ENCODE data around the gene SGMS1. TPM values are rescaled to one million over a fixed set of nuclear protein-coding genes. Genes with fewer than 3 reads are reported as not detected.

Gene SGMS1
- total RNA-seq, 1 donor from 2014 or later = 25.6 TPM

DNA sequence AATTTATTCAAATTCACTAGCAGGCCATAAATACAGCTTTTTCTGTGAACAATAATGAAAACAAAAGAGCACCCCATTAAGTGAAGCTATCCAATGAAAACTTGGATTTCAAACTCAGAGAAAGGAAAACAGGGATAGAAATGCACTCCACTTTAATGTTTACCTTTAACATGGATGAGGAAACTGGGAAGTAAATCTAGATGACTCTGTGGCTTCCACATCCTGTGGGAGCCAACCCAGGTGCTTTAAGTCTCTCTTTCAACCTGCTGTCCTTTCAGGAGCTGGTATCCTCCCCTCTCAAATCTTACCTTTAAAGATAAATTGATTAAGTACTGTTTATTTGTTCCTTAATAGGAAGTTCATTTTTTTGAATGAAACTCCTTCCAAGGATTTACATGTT is 21.5 kb upstream of the SGMS1 start:
- Mint-ChIP-seq H3K27ac (ENCODE audit: unreplicated experiment) (no peak overlapping the region), H3K4me3 (ENCODE audit: unreplicated experiment) (no peak overlapping the region), H3K9me3 (ENCODE audit: unreplicated experiment) (no peaks in the 10 kb centered on the region), H3K36me3 (ENCODE audit: low read depth, unreplicated experiment) (no peaks in the 10 kb centered on the region), H3K4me1 (ENCODE audit: low read depth, unreplicated experiment) (no peaks in the 10 kb centered on the region), H3K27me3 (ENCODE audit: low read depth, unreplicated experiment) (no peaks in the 10 kb centered on the region)
- H2AFZ ChIP-seq (ENCODE audit: low read depth, low read length) = no peak overlapping the region
- FAIRE-seq (no peak), DNase-seq (ENCODE audit: low read depth) (no peak)
- no peak overlapping the region for H3K4me3 ChIP-seq (ENCODE audit: insufficient read depth, low read depth, low read length)
- H3K4me1 ChIP-seq (ENCODE audit: insufficient read depth, low read length) = no peaks in the 10 kb centered on the region
- no peak overlapping the region for H3K9ac ChIP-seq (ENCODE audit: low read length)
- H3K27ac ChIP-seq (ENCODE audit: low read depth, low read length) = no peak overlapping the region
- no peak overlapping the region for H3K4me2 ChIP-seq (ENCODE audit: low read length)
- no peaks in the 10 kb centered on the region for H3K79me2 ChIP-seq (ENCODE audit: insufficient read depth, low read length)
- H3K9me3 ChIP-seq (ENCODE audit: insufficient read depth, low read depth, low read length) = no peaks in the 10 kb centered on the region
- H3K36me3 ChIP-seq (ENCODE audit: insufficient read depth, low read length) = no peaks in the 10 kb centered on the region
- peaks cover 2% of the 10 kb centered on the region for H3K27me3 ChIP-seq (ENCODE audit: insufficient read depth, low read length)
- TF ChIP-seq EZH2 (IDR thresholded peaks at IDR 0.05; ENCODE audit: insufficient read depth, low read length) = no peak
- TF ChIP-seq, protein P1, sequence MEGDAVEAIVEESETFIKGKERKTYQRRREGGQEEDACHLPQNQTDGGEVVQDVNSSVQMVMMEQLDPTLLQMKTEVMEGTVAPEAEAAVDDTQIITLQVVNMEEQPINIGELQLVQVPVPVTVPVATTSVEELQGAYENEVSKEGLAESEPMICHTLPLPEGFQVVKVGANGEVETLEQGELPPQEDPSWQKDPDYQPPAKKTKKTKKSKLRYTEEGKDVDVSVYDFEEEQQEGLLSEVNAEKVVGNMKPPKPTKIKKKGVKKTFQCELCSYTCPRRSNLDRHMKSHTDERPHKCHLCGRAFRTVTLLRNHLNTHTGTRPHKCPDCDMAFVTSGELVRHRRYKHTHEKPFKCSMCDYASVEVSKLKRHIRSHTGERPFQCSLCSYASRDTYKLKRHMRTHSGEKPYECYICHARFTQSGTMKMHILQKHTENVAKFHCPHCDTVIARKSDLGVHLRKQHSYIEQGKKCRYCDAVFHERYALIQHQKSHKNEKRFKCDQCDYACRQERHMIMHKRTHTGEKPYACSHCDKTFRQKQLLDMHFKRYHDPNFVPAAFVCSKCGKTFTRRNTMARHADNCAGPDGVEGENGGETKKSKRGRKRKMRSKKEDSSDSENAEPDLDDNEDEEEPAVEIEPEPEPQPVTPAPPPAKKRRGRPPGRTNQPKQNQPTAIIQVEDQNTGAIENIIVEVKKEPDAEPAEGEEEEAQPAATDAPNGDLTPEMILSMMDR (IDR thresholded peaks at IDR 0.05; ENCODE audit: insufficient read depth, low read depth, low read length) = no peak
- no peaks in the 10 kb centered on the region for H4K20me1 ChIP-seq (ENCODE audit: insufficient read depth, low read length)

DNA sequence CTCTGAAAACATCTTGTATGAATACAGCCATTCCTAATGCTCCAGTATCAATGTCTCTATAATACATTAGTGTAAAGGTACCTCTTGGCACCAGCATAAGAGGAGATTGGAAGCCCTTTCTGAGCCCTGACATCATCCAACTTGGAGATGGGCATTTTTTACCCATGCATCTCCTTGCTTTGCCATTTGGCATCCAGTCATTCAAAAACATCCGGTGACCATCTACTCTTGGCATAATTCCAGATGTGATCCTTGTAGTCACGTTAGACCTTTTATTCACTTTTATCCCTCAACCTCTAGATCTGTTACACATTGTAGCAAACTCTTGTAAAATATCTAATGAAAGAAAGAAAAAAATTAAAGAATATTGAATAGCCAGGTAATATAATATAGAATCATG is 17.9 kb upstream of the SGMS1 start:
- no peak overlapping the region for H3K27ac Mint-ChIP-seq (ENCODE audit: unreplicated experiment)
- DNase-seq (ENCODE audit: low read depth) = no peak
- no peak overlapping the region for H2AFZ ChIP-seq (ENCODE audit: low read depth, low read length)
- H3K4me1 Mint-ChIP-seq (ENCODE audit: low read depth, unreplicated experiment) = no peaks in the 10 kb centered on the region
- TF ChIP-seq EZH2 (IDR thresholded peaks at IDR 0.05; ENCODE audit: insufficient read depth, low read length) = no peak
- TF ChIP-seq, protein P1 (IDR thresholded peaks at IDR 0.05; ENCODE audit: insufficient read depth, low read depth, low read length) = no peak
- no peak overlapping the region for H3K4me3 ChIP-seq (ENCODE audit: insufficient read depth, low read depth, low read length)
- H3K27me3 ChIP-seq (ENCODE audit: insufficient read depth, low read length) = peaks cover 2% of the 10 kb centered on the region
- no peaks in the 10 kb centered on the region for H3K27me3 Mint-ChIP-seq (ENCODE audit: low read depth, unreplicated experiment)
- peaks cover 3% of the 10 kb centered on the region for H3K4me1 ChIP-seq (ENCODE audit: insufficient read depth, low read length)
- H3K36me3 ChIP-seq (ENCODE audit: insufficient read depth, low read length) = no peaks in the 10 kb centered on the region
- H4K20me1 ChIP-seq (ENCODE audit: insufficient read depth, low read length) = no peaks in the 10 kb centered on the region
- H3K4me2 ChIP-seq (ENCODE audit: low read length) = no peak overlapping the region
- no peak for FAIRE-seq
- H3K9me3 ChIP-seq (ENCODE audit: insufficient read depth, low read depth, low read length) = no peaks in the 10 kb centered on the region
- no peak overlapping the region for H3K9ac ChIP-seq (ENCODE audit: low read length)
- no peaks in the 10 kb centered on the region for H3K79me2 ChIP-seq (ENCODE audit: insufficient read depth, low read length)
- H3K27ac ChIP-seq (ENCODE audit: low read depth, low read length) = no peak overlapping the region
- no peaks in the 10 kb centered on the region for H3K36me3 Mint-ChIP-seq (ENCODE audit: low read depth, unreplicated experiment)
- no peak overlapping the region for H3K4me3 Mint-ChIP-seq (ENCODE audit: unreplicated experiment)
- H3K9me3 Mint-ChIP-seq (ENCODE audit: unreplicated experiment) = no peaks in the 10 kb centered on the region

DNA sequence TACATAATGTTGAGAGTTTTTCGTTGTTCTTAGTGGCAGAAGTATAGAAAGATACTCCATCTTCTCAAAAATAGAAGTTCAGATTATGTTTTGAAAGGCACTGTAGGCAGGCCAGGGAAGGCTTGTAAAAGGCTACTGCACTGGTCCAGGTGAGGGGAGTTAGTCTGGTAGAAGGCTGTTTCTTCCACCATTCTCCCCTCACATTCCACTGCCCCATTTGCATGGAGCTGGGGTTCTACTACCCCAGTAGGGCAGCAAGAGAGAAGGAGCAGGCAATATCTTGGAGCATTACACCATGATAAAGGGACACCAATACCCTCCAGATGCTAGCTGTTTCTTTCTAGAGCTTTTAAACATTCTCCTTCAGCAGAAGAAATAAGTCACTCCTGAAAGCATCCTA is 16.5 kb upstream of the SGMS1 start:
- Histone ChIP-seq H3K9ac (ENCODE audit: low read length) (no peak overlapping the region), H3K9me3 (ENCODE audit: insufficient read depth, low read depth, low read length) (no peaks in the 10 kb centered on the region), H3K27ac (ENCODE audit: low read depth, low read length) (no peak overlapping the region), H3K79me2 (ENCODE audit: insufficient read depth, low read length) (no peaks in the 10 kb centered on the region), H3K4me2 (ENCODE audit: low read length) (no peak overlapping the region), H3K4me3 (ENCODE audit: insufficient read depth, low read depth, low read length) (no peak overlapping the region), H3K27me3 (ENCODE audit: insufficient read depth, low read length) (peaks cover 2% of the 10 kb centered on the region), H4K20me1 (ENCODE audit: insufficient read depth, low read length) (no peaks in the 10 kb centered on the region), H2AFZ (ENCODE audit: low read depth, low read length) (no peak overlapping the region), H3K4me1 (ENCODE audit: insufficient read depth, low read length) (peaks cover 15% of the 10 kb centered on the region), H3K36me3 (ENCODE audit: insufficient read depth, low read length) (no peaks in the 10 kb centered on the region)
- Mint-ChIP-seq H3K27ac (ENCODE audit: unreplicated experiment) (no peak overlapping the region), H3K4me3 (ENCODE audit: unreplicated experiment) (no peak overlapping the region), H3K4me1 (ENCODE audit: low read depth, unreplicated experiment) (no peaks in the 10 kb centered on the region), H3K36me3 (ENCODE audit: low read depth, unreplicated experiment) (no peaks in the 10 kb centered on the region), H3K9me3 (ENCODE audit: unreplicated experiment) (no peaks in the 10 kb centered on the region), H3K27me3 (ENCODE audit: low read depth, unreplicated experiment) (no peaks in the 10 kb centered on the region)
- FAIRE-seq = no peak
- no peak for TF ChIP-seq EZH2 (IDR thresholded peaks at IDR 0.05; ENCODE audit: insufficient read depth, low read length)
- TF ChIP-seq, protein P1 (IDR thresholded peaks at IDR 0.05; ENCODE audit: insufficient read depth, low read depth, low read length) = no peak
- no peak for DNase-seq (ENCODE audit: low read depth)
